SJCRH30 (cell line): Measurements from ENCODE around the gene STX10. TPM values are rescaled to one million over a fixed set of nuclear protein-coding genes. Genes with fewer than 3 reads are reported as not detected.

Source experiments
- DNase-seq, 2 experiments: peaks; one replicate each; pipeline ENCODE4 v3.0.0-alpha.2; 2015 to 2020
- H3K27ac ChIP-seq: fragments of 250-450 bp; sonication (Bioruptor Pico); 2 replicates; pipeline ENCODE4 v1.5.1; 2020; ENCODE audit warnings: mild to moderate bottlenecking, moderate library complexity
- H3K27me3 ChIP-seq: fragments of 250-450 bp; sonication (Bioruptor Pico); 2 replicates; pipeline ENCODE4 v1.5.1; 2020; ENCODE audit warnings: mild to moderate bottlenecking, moderate library complexity
- H3K36me3 ChIP-seq: fragments of 250-450 bp; sonication (Bioruptor Pico); 2 replicates; pipeline ENCODE4 v1.5.1; 2020; ENCODE audit warnings: mild to moderate bottlenecking, moderate library complexity
- H3K4me1 ChIP-seq: fragments of 250-450 bp; sonication (Bioruptor Pico); 2 replicates; pipeline ENCODE4 v1.5.1; 2020; ENCODE audit warnings: mild to moderate bottlenecking, moderate library complexity
- H3K4me3 ChIP-seq: fragments of 250-450 bp; sonication (Bioruptor Pico); 2 replicates; pipeline ENCODE4 v1.5.1; 2020; ENCODE audit warnings: mild to moderate bottlenecking, moderate library complexity
- H3K9me3 ChIP-seq: fragments of 250-450 bp; sonication (Bioruptor Pico); replicated peaks from 2 replicates; pipeline ENCODE4 v1.5.1; 2020; ENCODE audit warnings: mild to moderate bottlenecking, moderate library complexity
- total RNA-seq: library from RNA; depleted of rRNA; stranded (reverse); fragments of >200 nt; shearing (Covaris generic); gene quantifications from 2 replicates; pipeline ENCODE4 v1.2.3, GENCODE V29; 2014

STX10 gene
- total RNA-seq, 1 experiment from 2014 or later, result 58.5 TPM

- H3K27ac ChIP-seq, result no peak overlapping the region
- no peak overlapping the region for H3K4me3 ChIP-seq
- H3K9me3 ChIP-seq, result no peaks in the 10 kb centered on the region
- H3K4me1 ChIP-seq, result no peaks in the 10 kb centered on the region
- H3K27me3 ChIP-seq, result no peaks in the 10 kb centered on the region
- H3K36me3 ChIP-seq, result peaks cover 50% of the 10 kb centered on the region
- no peak for DNase-seq
Observed at GRCh38 chr19:13109361-13110098, 40.6 kb downstream of the STX10 start.

GRCh38 chr19:13104848-13105711 lies 45.1 kb downstream of the STX10 start:
- no peaks in the 10 kb centered on the region for H3K27me3 ChIP-seq
- no peak overlapping the region for H3K27ac ChIP-seq
- no peaks in the 10 kb centered on the region for H3K4me1 ChIP-seq
- no peak for DNase-seq
- H3K4me3 ChIP-seq, result no peak overlapping the region
- H3K36me3 ChIP-seq, result peaks cover 25% of the 10 kb centered on the region
- H3K9me3 ChIP-seq, result no peaks in the 10 kb centered on the region

GRCh38 chr19:13104360-13104847 lies 45.8 kb downstream of the STX10 start:
- no peaks in the 10 kb centered on the region for H3K4me1 ChIP-seq
- no peaks in the 10 kb centered on the region for H3K27me3 ChIP-seq
- H3K27ac ChIP-seq, result no peak overlapping the region
- no peak overlapping the region for H3K4me3 ChIP-seq
- peaks cover 21% of the 10 kb centered on the region for H3K36me3 ChIP-seq
- no peaks in the 10 kb centered on the region for H3K9me3 ChIP-seq
- DNase-seq, result no peak

- Histone ChIP-seq H3K27ac (no peak overlapping the region), H3K9me3 (no peaks in the 10 kb centered on the region), H3K36me3 (peaks cover 15% of the 10 kb centered on the region), H3K27me3 (no peaks in the 10 kb centered on the region), H3K4me3 (no peak overlapping the region), H3K4me1 (no peaks in the 10 kb centered on the region)
- DNase-seq, result no peak
Observed at GRCh38 chr19:13103581-13104359, 46.4 kb downstream of the STX10 start.

DNA sequence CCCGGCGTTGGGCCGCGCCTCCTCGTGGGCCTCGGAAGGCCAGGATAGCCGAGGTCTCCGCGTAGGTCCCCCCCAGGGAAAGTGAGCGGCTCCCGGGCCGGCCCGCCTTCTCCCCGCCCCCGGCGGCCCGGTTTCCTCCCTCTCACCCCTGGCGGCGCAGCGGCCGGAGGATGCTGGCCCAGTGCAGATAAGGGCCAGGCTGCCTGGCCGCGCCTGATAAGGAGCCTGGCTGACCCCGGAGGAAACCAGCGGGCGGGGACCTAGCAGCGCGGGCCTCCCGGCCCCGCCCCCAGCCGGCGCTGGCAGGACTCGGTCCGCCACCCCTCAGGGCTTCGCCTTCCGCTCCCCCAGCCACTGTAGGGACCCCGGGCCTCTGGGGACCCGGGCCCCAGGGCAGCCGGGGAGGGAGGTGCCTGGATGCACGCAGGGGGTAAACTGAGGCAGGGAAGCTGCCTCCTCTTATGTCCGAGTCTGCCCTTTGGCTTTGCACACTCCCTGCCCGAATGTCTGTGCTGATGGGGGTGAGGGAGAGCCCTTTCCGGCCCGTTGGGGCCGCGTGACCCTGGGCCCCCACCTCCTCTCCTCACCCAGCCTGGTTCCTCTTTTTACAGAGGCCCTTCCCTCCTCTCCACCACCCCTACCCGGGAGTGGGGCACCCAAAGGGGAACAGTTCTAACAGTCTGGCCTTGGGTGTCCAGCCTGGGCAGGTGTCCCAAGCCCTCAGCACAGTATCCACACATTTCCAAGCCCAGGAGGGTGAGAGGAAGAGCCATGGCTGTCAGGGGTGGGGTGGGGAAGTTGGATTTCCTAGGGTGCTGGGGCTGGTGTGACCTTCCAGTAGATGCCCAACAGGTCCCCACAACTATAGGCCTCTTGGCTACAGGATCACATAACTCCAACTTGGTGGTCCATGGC lies 47.3 kb downstream of the STX10 start, which contains the start of gene LYL1:
Gene LYL1, minus strand, starts transcription at position 193 of the 915 bp plus-strand sequence. CDS start 1,687 bp downstream, outside the sequence.
- H3K36me3 ChIP-seq, result peaks cover 8% of the 10 kb centered on the region
- no peak within 1 kb of the TSS for H3K4me3 ChIP-seq
- no peak within 1 kb of the TSS for H3K27ac ChIP-seq
- no peaks in the 10 kb centered on the region for H3K27me3 ChIP-seq
- H3K9me3 ChIP-seq, result no peaks in the 10 kb centered on the region
- H3K4me1 ChIP-seq, result no peaks in the 10 kb centered on the region
- DNase-seq, result no peak

DNA sequence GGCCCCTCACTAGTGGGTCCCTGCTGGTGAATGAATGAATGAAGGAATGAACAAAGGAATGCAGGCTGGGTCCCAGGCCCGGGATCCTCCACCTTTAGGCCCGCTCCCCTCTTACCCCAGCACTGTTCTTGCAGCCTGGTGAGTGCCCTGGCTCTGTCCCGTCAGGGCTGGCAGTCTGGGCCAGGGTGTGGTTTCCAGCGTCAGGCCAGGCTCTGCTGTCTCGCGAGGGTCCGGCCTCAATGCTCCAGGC lies 47.8 kb downstream of the STX10 start:
- Histone ChIP-seq H3K27ac (no peak overlapping the region), H3K36me3 (peaks cover 4% of the 10 kb centered on the region; the same call in 1 of the 2 replicates), H3K9me3 (no peaks in the 10 kb centered on the region), H3K4me3 (no peak overlapping the region), H3K4me1 (no peaks in the 10 kb centered on the region), H3K27me3 (no peaks in the 10 kb centered on the region)
- no peak for DNase-seq

- Histone ChIP-seq H3K4me3 (no peak overlapping the region), H3K27me3 (no peaks in the 10 kb centered on the region), H3K27ac (no peak overlapping the region), H3K36me3 (no peaks in the 10 kb centered on the region), H3K4me1 (no peaks in the 10 kb centered on the region), H3K9me3 (no peaks in the 10 kb centered on the region)
- no peak for DNase-seq
Observed at GRCh38 chr19:13101590-13102415, 48.4 kb downstream of the STX10 start.

- Histone ChIP-seq H3K36me3 (no peaks in the 10 kb centered on the region), H3K9me3 (no peaks in the 10 kb centered on the region), H3K27me3 (no peaks in the 10 kb centered on the region), H3K4me3 (no peak overlapping the region), H3K4me1 (no peaks in the 10 kb centered on the region), H3K27ac (no peak overlapping the region)
- peak in 1 of 2 experiments; percentile 44 for DNase-seq
Observed at GRCh38 chr19:13100841-13101589, 49.2 kb downstream of the STX10 start.

DNA sequence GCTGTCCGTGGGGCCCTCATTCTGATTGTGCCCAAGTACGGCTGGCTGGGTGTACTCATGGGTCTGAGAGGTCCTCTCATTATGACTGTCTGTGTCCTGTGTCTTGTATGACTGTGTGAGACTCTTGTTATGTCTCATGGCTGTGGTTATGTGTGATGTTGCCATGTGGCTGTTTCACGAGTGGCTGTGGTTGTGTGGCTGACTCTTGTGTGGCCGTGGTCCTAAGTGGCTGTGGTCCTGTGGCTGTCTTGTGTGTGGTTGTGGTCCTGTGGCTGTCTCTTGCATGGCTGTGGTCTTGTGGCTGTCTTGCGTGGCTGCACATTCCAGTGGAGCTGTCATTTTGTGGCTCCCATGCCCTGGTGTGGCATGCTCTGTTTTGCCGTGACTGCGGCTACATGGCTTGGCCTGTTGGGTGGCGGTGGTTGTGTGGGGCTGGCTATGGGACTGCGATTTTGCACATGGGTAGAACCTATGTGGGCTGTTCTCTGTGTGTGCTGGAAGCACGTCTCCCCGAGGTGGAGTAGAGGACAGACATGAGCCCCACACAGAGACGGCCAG lies 50.1 kb downstream of the STX10 start:
- H3K4me3 ChIP-seq, result no peak overlapping the region
- H3K27ac ChIP-seq, result no peak overlapping the region
- no peaks in the 10 kb centered on the region for H3K4me1 ChIP-seq
- no peaks in the 10 kb centered on the region for H3K36me3 ChIP-seq
- H3K9me3 ChIP-seq, result no peaks in the 10 kb centered on the region
- DNase-seq, result no peak
- no peaks in the 10 kb centered on the region for H3K27me3 ChIP-seq

DNA sequence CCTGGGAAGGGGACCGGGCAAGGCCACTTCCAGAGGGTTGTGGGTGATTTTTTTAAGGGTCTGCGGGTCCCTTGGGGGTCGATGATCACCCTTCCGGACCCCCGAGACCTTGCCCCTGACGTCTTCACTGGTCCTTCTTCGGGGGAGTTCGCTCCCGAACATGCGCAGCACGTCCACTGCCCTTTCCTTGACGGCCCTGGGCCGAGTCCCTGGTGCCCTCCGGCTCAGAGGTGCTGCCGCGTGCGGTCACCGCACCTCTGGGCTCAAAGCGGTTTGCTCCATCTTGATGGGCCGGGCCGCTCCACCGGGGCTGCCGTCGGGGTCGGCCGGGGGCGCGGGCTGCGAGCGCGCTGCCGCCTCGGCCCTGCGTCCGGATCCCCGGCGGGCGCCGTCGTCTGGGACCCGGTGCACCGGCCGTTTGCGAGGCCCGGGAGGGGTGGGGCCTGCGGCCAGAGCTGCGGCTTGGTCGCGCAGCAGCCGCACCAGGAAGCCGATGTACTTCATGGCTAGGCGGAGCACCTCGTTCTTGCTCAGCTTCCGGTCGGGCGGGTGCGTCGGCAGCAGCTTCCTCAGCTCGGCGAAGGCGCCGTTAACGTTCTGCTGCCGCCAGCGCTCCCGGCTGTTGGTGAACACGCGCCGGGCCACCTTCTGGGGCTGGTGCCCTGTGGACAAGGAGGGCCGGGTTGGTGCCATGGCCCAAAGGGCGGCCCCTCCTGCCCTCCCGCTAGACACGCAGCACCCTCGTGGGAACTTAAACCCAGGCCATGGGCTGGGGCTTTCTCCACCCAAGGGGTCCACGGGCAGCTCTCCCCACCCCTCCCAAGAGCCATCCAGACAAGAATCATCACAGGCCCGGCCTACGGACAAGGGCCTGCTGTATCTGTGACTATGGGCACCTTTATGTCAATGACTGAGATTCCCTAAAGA lies 50.8 kb downstream of the STX10 start:
- Histone ChIP-seq H3K9me3 (no peaks in the 10 kb centered on the region), H3K27ac (no peak overlapping the region), H3K4me3 (no peak overlapping the region), H3K36me3 (peaks cover 3% of the 10 kb centered on the region; the same call in 1 of the 2 replicates), H3K4me1 (no peaks in the 10 kb centered on the region; the same call in 1 of the 2 replicates), H3K27me3 (no peaks in the 10 kb centered on the region)
- no peak for DNase-seq

GRCh38 chr19:13098277-13099072 lies 51.7 kb downstream of the STX10 start:
- Histone ChIP-seq H3K9me3 (no peaks in the 10 kb centered on the region), H3K27me3 (no peaks in the 10 kb centered on the region), H3K4me1 (peaks cover 4% of the 10 kb centered on the region; the same call in 1 of the 2 replicates), H3K27ac (no peak overlapping the region), H3K4me3 (no peak overlapping the region), H3K36me3 (peaks cover 3% of the 10 kb centered on the region; the same call in 1 of the 2 replicates)
- DNase-seq, result no peak
